ENCODE measurements around the gene ZBTB25. TPM values are rescaled to one million over a fixed set of nuclear protein-coding genes. Genes with fewer than 3 reads are reported as not detected.

The ZBTB25 gene
- total and polyA plus RNA-seq, 10 of the 15 experiments (the other 5 are each of a cell fraction or from before 2014, with no cell fraction given), result 4.1 to 33.9 (median 9.7) TPM

DNA sequence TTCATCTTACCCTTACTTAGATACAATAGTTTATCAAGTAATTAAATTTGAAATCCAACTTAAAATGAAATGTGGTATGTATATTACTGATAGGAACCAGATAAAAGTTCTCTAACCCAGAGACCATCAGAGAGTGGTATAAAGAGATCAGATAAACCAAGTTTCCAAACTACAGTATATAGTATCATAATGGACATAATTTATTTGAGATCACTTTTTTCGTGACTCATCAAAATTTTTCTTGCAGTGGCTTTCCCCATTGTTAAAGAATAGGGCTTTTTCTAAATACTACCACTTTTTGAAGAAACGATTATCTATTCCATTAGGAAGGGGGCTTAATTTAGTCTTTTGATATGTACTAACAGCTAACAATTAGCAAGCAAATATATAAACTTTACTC is 21.7 kb upstream of the ZBTB25 start (continued):
- TF ChIP-seq HDGF (IDR thresholded peaks at IDR 0.05), result no peak

- no peak overlapping the region for H3K27ac ChIP-seq (ENCODE audit: control insufficient read depth, insufficient read depth)
- 82% methylated on average over 9 of the region's 9 CpGs for WGBS (ENCODE audit: insufficient coverage, insufficient replicate concordance, low lambda C conversion rate, missing lambda C conversion rate)
- SMC1A ChIA-PET (ENCODE audit: uncharacterized antibody, unreplicated experiment), result interaction anchor here (0.8 to 2.6 kb wide), 6 partner anchors 8 to 25 kb away, joined by 3 to 14 read pairs (median 8); no protein-coding TSS in a partner anchor
- H3K4me3 ChIP-seq, result no peak overlapping the region
- H3K79me2 ChIP-seq (ENCODE audit: control insufficient read depth, insufficient read depth, low read length), result peaks cover 41% of the 10 kb centered on the region
- no peak for DNase-seq (ENCODE audit: low read depth, low spot score)
- no peak overlapping the region for H2AFZ ChIP-seq (ENCODE audit: control insufficient read depth, low read depth, low read length)
- TF ChIP-seq POLR2AphosphoS5 (IDR thresholded peaks at IDR 0.05; ENCODE audit: low read length) (peak; percentile 50; the same call in 1 of the 2 replicates), ZNF622 (IDR thresholded peaks at IDR 0.05) (no peak)
- H3K4me2 ChIP-seq (ENCODE audit: control insufficient read depth, insufficient read depth), result no peak overlapping the region
- in situ Hi-C loops (cut with MboI) (no loop called here), intact Hi-C loops (cut with micrococcal nuclease; ENCODE audit: unreplicated experiment) (no loop called here)
- RAD21 ChIA-PET (ENCODE audit: unreplicated experiment), result no interaction called here
- TSS peak; percentile 50 for BruUV-seq (replicated peaks)
- H4K20me1 ChIP-seq (ENCODE audit: control insufficient read depth, insufficient read depth), result no peaks in the 10 kb centered on the region
- POLR2A ChIA-PET, result interaction anchor here (0.6 kb wide), 1 partner anchor 17 kb away, joined by 3 read pairs; no protein-coding TSS in a partner anchor
- no peak overlapping the region for H3K9ac ChIP-seq (ENCODE audit: control insufficient read depth, insufficient read depth, low read length)
- H3K36me3 ChIP-seq (ENCODE audit: control insufficient read depth in 2 of 2, insufficient read depth in 2 of 2, low read length in 1 of 2), result peaks cover 6 to 27% of the 10 kb centered on the region in 2 experiments
- ATAC-seq, result no peak; the same call in 1 of the 3 replicates
- CTCF ChIA-PET, result interaction anchor here (1.5 to 5.4 kb wide), 6 partner anchors 12 to 219 kb away, joined by 3 to 37 read pairs (median 4); no protein-coding TSS in a partner anchor
- no peak for FAIRE-seq
- no peaks in the 10 kb centered on the region for H3K27me3 ChIP-seq (replicated peaks in 1 of 2; ENCODE audit: control insufficient read depth in 2 of 2, insufficient read depth in 2 of 2, low read length in 1 of 2)
- no peaks in the 10 kb centered on the region for H3K9me3 ChIP-seq (replicated peaks; ENCODE audit: control insufficient read depth, insufficient read depth, low read length)
- no peaks in the 10 kb centered on the region for H3K4me1 ChIP-seq (ENCODE audit: control insufficient read depth, insufficient read depth, low read length)
Observed at GRCh38 chr14:64522591-64523355, 19.1 kb upstream of the ZBTB25 start.

DNA sequence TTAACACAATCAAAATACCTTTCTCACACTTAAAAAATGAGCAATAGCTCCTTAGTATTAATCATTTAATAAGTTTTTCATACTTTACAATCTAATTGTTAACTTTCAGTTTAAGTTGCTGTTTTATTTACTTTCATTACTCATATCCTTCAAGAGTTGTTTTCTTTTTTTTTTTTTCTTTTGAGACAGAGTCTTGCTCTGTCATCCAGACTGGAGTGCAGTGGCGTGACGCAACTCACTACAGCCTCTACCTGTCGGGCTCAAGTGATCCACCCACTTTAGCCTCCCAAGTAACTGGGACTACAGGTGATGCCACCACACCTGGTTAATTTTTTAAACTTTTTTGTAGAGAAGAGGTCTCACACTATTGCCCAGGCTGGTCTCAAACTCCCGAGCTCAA is 17.1 kb upstream of the ZBTB25 start:
- in situ Hi-C loops (cut with MboI), result no loop called here
- no peaks in the 10 kb centered on the region for H4K20me1 ChIP-seq (ENCODE audit: control insufficient read depth, insufficient read depth)

More for the DNA sequence above, 17.1 kb upstream of the ZBTB25 start:
- no TSS peak for BruUV-seq (replicated peaks)
- FAIRE-seq (no peak), DNase-seq (ENCODE audit: low read depth, low spot score) (no peak), ATAC-seq (no peak)
- Histone ChIP-seq H3K4me3 (no peak overlapping the region), H3K79me2 (ENCODE audit: control insufficient read depth, insufficient read depth, low read length) (peaks cover 59% of the 10 kb centered on the region), H3K27ac (ENCODE audit: control insufficient read depth, insufficient read depth) (no peak overlapping the region), H3K4me2 (ENCODE audit: control insufficient read depth, insufficient read depth) (no peak overlapping the region), H3K4me1 (ENCODE audit: control insufficient read depth, insufficient read depth, low read length) (peaks cover 7% of the 10 kb centered on the region; the same call in 1 of the 2 replicates), H3K27me3 (replicated peaks in 1 of 2; ENCODE audit: control insufficient read depth in 2 of 2, insufficient read depth in 2 of 2, low read length in 1 of 2) (no peaks in the 10 kb centered on the region), H2AFZ (ENCODE audit: control insufficient read depth, low read depth, low read length) (no peak overlapping the region), H3K9ac (ENCODE audit: control insufficient read depth, insufficient read depth, low read length) (no peak overlapping the region), H3K9me3 (replicated peaks; ENCODE audit: control insufficient read depth, insufficient read depth, low read length) (no peaks in the 10 kb centered on the region), H3K36me3 (ENCODE audit: control insufficient read depth in 2 of 2, insufficient read depth in 2 of 2, low read length in 1 of 2) (peaks cover 6 to 27% of the 10 kb centered on the region in 2 experiments)
- WGBS (ENCODE audit: insufficient coverage, insufficient replicate concordance, low lambda C conversion rate, missing lambda C conversion rate), result 96% methylated on average over 4 of the region's 4 CpGs
- TF ChIP-seq SREBF2 (IDR thresholded peaks at IDR 0.05; ENCODE audit: low read length) (no peak), CUX1 (IDR thresholded peaks at IDR 0.05; ENCODE audit: insufficient replicate concordance, low read depth, low read length) (no peak), MTA3 (IDR thresholded peaks at IDR 0.05; ENCODE audit: borderline replicate concordance, low read length) (no peak), DPF2 (IDR thresholded peaks at IDR 0.05) (no peak)
- ChIA-PET RAD21 (ENCODE audit: unreplicated experiment) (interaction anchor here (0.6 to 1.4 kb wide), 3 partner anchors 25 to 91 kb away, joined by 3 to 5 read pairs (median 5); no protein-coding TSS in a partner anchor), POLR2A (interaction anchor here (0.7 kb wide), 2 partner anchors 15 to 331 kb away, joined by 3 read pairs; no protein-coding TSS in a partner anchor), CTCF (interaction anchor here (1.3 to 5.4 kb wide), 5 partner anchors 10 to 116 kb away, joined by 4 to 37 read pairs (median 8); no protein-coding TSS in a partner anchor), SMC1A (ENCODE audit: uncharacterized antibody, unreplicated experiment) (interaction anchor here (1.2 to 2.2 kb wide), 3 partner anchors 10 to 91 kb away, joined by 4 to 12 read pairs (median 4); no protein-coding TSS in a partner anchor)
- intact Hi-C loops (cut with micrococcal nuclease; ENCODE audit: unreplicated experiment), result no loop called here

Data from GM12878 (cell line).